NOMO-1 (cell line): ENCODE measurements around the gene FAM120A.
"Not testable (repeated sequence)": the region's sequence is repeated elsewhere in the genome, so short reads cannot be mapped to it uniquely, and the experiment has no call there.

Experiments
- DNase-seq, 2 experiments: peaks; one replicate each; lab custom pipeline; 2025; ENCODE audit not compliant: unreplicated experiment in 2 of 2; lab: John Stamatoyannopoulos, UW

Gene FAM120A

GRCh38 chr9:93450945-93451815, at the start of gene FAM120A:
Gene FAM120A, plus strand, starts transcription at chr9:93451685. Its CDS starts 231 bp downstream, at chr9:93451916.
- DNase-seq: peak; percentile 64 to 84

DNA sequence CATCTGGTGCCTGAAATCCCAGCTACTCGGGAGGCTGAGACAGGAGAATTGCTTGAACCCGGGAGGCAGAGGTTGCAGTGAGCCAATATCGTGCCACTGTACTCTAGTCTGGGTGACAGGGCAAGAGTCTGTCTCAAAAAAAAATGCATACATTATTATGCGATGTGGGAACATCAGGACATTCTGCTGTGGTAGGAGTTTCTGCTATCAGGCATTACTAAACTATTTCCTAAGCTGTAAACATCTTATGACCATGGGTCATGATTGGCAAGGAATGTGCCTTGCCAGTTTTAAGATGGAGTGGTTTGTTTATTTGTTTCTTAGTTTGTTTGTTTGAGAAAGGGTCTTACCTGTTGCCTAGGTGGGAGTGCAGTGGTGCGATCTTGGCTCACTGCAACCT, 45.1 kb upstream of the FAM120A start:
- DNase-seq: no peak

DNA sequence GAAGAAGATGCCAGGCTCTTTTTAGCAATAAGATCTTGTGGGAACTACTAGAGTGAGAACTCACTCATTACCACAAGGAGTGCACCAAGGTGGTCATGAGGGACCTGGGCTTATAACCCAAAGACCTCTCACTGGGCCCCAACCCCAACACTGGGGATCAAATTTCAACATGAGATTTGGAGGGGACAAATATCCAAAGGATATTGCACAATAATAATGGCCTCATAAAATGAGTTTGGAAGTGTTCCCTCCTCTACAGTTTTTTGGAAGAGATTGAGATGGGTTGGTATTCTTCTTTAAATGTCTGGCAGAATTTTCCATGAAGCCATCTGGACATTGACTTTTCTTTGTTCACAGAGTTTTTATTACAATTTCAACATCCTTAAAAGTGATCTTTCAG, 38.0 kb upstream of the FAM120A start:
- no peak for DNase-seq

DNA sequence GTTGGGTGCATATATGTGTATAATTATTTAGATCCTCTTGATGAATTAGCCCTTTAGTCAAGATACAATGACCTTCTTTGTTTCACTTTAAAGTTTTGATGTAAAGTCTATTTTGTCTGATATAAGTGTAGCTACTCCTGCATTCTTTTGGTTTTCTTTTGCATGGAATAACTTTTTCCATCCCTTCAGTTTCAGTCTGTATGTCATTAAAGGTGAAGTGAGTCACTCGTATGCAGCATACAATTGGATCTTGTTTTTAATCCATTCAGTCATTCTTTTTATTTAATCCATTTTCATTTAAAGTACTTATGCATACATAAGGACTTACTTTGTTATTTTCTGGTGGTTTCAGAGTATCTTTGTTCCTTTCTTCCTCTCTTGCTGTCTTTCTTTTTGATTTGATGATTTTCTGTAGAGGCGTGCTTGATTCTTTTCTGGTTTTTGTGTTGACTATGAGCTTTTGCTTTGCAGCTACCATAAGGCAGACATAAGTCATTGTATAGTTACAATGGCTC, 36.3 kb upstream of the FAM120A start:
- DNase-seq: no peak

- no peak for DNase-seq
These were observed 34.8 kb upstream of the FAM120A start for GRCh38 chr9:93416530-93417235.

DNA sequence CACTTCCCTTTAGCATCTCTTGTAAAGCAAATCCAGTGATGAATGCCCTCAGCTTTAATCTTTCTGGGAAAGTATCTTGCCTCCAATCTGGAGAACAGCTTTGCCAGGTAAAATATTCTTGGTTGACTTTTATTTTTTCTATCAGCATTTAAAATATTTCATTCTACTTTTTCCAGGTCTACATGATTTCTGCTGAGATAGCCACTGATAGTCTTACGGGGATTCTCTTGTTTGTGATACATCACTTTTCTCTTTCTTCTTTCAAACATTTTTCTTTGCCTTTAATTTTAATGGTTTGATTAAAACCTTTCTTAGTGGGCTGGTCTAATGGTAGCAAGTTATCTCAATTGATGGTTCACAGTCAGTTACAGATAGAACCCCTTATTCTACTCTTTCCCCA, 33.9 kb upstream of the FAM120A start:
- DNase-seq: no peak

DNA sequence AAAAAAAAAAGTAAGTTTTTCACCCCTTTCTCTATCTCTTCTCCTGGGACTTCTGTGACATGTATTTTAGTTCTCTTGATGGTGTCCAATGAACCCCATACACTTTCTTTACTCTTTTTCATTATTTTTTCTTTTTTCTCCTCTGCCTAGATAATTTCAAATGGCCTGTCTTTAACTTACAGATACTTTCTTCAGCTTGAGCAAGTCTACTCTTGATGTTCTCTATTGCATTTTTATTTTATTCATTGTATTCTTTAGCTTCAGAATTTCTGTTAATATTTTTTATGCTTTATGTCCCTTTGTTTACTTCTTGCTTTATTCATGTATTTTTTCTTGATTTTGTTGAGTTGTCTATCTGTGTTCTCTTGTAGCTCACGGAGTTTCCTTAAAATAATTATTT, 32.5 kb upstream of the FAM120A start:
- no peak for DNase-seq

GRCh38 chr9:93422977-93423616, 28.4 kb upstream of the FAM120A start:
- DNase-seq: no peak

DNA sequence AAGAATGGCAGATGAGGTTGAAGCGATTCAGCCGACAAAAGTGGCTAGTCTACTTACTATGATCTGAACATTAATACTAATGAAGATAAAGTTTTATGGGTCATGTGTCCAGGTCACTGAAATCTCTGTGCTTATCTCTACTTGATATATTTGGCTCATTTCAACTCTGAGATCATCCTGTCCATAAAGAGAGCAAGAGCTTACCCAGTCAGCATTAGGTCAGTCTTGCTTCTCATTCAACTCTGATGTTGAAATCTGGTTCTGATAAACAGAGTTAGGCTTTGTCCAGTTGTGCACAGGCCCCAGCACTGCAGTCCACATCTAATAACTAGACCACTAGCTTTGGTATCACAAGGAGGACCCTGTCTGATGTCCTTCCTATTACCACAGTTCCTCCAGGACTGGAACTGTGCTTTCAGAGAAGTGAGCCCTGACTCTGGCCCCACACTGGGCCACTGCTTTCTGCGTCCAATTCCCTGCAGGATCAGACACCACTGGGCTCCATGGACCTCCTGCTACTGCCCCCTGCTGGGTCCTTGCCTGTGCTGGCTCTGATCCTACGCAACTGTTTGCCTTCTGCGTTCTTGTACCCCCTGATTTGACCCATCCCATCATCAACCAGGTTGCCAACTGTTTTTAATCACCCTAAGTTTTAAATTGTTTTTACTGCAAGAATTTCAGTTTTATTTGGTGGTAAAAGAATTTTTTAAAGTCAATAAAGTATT, 23.7 kb upstream of the FAM120A start:
- DNase-seq: no peak

DNA sequence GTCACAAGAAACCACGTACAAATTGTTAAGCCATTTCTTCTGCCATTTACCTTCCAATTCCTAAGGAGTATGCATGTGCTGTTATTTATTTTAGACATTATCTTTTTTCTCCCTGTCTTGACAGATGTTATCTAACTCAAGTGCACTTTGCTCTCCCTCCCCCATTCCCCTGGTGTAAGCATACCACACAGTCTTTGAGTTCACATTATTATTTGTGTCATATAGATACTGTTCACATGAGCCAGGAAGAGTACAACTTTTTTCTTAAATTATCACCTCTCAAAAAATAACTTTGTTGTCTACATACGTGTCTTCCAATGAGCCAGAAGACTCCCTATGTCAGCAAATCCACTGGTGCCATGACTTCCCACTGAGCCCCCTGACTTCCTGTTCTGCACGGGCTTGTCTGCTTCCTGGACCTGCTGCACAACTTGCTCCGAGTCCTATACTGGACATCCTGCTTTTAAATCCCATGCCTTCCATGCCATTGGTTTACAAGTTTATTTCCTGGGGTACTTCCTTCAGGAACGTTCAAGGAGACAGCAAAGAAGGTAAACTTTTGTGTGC, 19.9 kb upstream of the FAM120A start:
- no peak for DNase-seq

- peak in 1 of 2 experiments; percentile 14 for DNase-seq
These were observed 18.5 kb upstream of the FAM120A start for GRCh38 chr9:93432964-93433363.

GRCh38 chr9:93434056-93434455, 17.4 kb upstream of the FAM120A start:
- no peak for DNase-seq

- no peak for DNase-seq
These were observed 16.1 kb upstream of the FAM120A start for GRCh38 chr9:93435386-93435785.

DNA sequence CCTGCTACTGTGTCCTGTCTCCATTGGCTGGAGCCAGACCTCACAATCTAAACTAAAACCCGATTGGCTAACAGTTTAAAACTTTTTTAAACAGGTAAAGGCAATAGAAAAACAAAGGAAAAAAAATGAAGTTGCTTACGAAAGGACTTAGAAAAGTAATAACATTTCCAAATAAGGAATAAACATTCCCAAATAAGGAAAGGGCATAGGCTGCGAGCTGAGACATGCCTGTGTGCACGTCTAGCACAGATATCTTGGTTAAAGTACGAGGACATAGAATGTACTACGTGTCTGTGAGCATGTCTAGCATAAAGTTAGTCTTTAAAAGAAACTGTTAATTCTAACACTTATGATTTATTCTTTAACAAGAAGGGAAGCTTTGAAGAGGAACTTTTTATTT, 15.3 kb upstream of the FAM120A start:
- DNase-seq: no peak

DNA sequence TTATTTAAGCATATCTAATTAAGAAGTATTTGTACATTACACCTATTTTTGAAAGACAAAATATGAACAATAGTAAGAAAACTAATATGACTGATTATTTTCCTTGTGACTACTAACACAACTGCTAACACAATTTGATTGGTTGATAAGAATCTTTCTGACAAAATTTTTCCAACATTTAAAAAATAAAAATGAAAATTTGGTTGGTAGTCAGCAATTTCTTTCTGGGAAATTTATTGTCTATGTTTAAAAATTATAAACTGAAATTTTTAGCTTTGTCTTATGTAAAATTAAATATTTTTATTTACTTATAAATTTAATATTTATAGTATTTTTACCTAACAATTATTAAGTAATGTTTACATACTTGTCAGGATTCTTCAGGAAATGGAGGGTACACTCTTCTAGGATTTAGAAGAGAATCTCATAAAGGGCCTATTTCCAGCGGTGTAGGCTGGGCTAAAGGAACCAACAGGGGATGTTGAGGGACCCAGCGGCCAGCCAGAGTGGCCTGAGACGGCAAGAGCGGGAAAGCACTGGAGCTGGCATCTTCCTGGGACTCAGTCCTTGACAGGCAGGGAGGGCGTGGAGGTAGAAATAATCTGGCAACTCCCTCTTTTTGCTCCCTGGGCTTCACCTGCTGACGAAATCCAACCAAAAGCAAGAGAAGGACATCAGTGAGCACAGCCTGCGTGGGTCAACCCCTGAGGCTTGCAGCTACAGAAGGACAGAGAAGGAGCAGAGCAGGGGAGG, 14.7 kb upstream of the FAM120A start:
- DNase-seq: no peak

- DNase-seq: no peak
These were observed 13.5 kb upstream of the FAM120A start for GRCh38 chr9:93437996-93438395.

GRCh38 chr9:93439301-93439700, 12.2 kb upstream of the FAM120A start:
- DNase-seq: not testable (repeated sequence)

- DNase-seq: no peak
These were observed 10.4 kb upstream of the FAM120A start for GRCh38 chr9:93440896-93441580.

- no peak for DNase-seq
These were observed 5.4 kb upstream of the FAM120A start for GRCh38 chr9:93446073-93446472.
